HG02981 (cell line): Measurements from ENCODE around the gene CAPN5.

Experiments
- ATAC-seq: cut with Tn5 transposase; IDR thresholded peaks from one replicate; pipeline ENCODE4 v1.9.1; 2021; ENCODE audit warnings: mild to moderate bottlenecking, moderate library complexity; ENCODE audit not compliant: unreplicated experiment

Gene CAPN5

DNA sequence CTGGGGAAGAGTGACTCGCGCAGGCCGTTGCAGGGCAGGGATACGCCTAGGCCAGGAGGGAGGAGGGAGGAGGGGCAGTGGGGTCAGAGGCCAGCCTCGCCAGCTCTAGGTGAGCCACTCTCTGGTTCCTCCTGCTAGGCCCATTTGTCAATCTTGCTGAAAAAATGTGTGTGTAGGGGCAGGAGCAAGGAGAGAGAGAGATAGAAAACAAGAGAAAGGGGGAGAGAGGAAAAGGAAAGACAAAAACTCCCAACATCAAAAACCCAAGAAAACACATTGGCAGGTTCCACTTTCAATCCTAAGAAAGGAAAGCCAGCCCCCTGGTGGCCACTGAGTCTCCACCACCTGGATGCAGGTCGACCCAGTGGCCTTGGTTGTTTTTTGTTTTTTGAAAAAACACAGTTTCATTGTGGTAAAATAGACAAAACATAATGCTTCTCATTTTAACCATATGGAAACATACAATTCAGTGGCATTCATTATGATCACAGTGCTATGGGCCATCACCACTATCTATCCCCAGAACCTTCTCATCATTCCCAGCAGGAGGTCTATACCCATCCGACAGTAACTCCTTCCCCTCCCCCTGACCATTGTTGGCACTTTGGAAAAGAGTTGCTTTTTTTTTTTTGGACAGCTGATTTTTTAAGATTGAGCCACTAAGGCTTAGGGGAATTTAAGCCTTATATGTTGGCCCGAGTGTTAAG is 46.8 kb downstream of the CAPN5 start:
- ATAC-seq, result no peak

DNA sequence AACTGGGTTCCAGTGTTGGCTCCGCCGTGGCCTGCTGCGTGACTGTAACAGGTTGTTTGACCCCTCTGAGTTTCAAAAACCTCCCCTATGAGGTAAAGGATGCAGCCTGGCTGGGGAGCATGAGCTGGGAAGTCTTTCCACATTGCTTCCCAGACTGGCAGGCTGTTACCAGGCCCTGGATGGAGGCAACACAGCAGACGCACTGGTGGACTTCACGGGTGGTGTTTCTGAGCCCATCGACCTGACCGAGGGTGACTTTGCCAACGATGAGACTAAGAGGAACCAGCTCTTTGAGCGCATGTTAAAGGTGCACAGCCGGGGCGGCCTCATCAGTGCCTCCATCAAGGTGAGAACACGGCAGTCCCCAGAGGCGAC is 47.3 kb downstream of the CAPN5 start:
- ATAC-seq, result no peak

DNA sequence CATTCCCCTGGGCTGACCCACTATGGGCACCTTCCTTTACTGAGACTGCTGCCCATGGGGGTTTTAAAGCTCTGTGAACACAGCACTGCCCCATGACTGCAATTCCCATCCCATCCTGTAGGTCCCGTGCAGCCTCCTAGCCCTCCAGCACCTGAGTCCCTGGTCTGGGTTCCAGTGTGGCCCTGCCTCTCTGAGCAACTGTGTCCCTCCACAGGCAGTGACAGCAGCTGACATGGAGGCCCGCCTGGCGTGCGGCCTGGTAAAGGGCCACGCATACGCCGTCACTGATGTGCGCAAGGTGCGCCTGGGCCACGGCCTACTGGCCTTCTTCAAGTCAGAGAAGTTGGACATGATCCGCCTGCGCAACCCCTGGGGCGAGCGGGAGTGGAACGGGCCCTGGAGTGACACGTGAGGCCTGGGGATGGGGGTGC is 48.4 kb downstream of the CAPN5 start:
- no peak for ATAC-seq

DNA sequence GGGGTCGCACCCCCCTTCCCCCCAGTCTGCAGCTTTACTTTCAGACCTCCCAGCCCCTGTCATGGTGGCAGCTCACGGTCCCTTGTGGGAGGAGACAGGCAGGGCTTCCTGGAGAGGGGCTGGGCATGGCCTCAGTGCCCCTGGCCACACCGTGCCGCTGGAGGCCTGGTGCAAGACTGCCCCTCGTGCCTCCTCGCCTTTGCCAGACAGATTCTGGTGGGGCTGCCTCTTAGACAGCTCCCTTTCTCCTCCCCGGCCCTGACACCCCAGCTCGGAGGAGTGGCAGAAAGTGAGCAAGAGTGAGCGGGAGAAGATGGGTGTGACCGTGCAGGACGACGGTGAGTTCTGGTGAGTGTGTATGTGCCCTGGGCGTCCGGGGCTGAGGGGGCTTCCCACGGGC is 49.2 kb downstream of the CAPN5 start:
- ATAC-seq, result no peak

DNA sequence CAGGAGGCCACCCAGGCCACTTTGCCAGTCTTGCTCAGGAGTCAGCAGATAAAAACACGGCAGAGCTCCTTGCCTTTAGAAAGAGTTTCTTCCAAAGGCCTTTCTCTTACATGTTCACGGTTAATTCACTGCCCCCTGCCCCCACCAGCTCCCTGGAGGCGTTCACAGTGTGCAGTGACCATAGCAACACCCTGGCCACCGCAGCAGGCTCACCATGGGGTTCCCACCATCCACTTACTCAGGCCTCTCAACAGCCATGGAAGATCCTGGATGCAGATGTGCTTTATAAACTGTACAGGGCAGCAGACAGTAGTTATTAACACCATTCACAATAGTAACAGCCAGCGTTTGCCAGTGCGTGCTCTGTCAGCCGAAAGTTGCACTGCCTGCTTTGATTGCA is 50.7 kb downstream of the CAPN5 start:
- ATAC-seq, result no peak

DNA sequence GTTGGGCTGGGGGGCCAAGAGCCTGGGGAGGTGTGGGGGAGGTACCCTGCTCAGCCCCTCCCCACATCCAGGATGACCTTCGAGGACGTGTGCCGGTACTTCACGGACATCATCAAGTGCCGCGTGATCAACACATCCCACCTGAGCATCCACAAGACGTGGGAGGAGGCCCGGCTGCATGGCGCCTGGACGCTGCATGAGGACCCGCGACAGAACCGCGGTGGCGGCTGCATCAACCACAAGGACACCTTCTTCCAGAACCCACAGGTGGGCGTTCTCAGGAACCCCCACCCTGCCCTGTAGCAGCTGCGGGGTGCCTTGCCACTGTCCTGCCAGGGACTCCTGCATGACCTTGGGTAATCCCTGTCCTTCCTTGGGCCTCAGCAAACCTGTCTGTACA is 51.3 kb downstream of the CAPN5 start:
- no peak for ATAC-seq

DNA sequence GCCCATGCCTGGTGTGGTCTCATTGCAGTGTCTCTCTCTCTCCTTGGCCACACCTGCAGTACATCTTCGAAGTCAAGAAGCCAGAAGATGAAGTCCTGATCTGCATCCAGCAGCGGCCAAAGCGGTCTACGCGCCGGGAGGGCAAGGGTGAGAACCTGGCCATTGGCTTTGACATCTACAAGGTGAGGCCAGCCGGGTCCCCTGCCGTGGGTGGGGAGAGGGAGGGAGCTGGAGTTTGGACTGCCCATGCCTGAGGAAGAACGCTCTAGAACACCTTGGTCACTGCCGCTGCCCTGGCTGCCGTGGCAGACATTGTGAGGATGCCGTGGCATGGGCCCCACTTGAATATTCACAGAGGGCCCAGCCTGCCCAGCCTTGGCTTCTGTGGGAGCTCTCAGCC is 52.2 kb downstream of the CAPN5 start:
- ATAC-seq, result no peak

DNA sequence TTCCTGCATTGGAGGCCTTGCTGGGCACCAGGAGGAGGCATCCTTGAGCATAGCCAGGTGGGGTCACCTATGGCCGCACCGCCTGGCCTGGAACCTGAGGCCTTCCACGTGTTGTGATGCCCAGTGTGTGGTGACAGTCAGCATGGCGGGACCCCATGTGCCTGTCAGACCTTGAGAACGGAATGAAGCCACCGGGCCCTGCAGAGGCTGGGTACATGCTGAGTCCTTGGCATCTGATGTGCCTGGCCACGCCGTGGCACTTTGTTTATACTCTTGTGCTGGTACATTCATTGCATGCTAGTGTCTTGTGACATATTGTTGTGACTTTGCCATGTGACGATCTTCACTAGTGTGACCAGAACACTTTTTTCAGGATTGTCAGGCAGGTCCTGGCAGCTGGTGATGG is 52.8 kb downstream of the CAPN5 start:
- no peak for ATAC-seq

DNA sequence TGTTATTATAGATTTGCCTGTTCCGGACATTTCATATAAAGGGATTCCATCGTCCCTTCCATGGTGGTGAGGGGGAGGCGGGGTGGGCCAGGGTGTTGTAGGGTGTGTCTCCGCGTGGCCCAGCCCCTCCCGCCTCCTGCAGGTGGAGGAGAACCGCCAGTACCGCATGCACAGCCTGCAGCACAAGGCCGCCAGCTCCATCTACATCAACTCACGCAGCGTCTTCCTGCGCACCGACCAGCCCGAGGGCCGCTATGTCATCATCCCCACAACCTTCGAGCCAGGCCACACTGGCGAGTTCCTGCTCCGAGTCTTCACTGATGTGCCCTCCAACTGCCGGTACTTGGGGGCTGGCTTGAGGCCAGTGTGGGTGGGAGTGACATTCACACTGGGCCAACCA is 53.8 kb downstream of the CAPN5 start:
- no peak for ATAC-seq

DNA sequence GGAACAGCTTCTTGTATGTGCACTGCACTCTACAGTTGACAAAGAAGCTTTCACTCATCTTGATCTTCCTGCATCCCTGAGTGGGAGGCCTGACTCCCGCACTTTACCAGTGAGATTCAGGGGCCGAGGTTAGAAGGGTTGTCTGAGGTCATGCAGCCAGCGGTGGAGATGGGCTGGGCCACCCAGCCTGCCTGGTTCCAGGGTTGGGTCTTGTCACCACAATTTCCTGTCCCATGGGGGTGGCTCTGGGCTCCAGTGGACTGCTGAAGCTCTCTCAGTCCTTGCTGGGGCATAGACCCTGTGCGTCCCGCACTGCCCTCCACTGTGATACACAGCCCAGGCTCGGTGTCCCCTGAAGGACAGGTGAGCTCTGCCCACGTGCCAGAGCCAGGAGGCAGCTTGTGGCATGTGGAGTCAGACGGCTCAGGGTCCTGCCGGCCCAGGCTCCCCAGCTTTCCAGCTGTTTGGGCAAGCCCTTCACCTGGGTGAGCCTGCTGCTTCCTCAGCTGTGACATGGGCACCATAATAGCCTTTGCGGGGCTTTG is 54.4 kb downstream of the CAPN5 start:
- ATAC-seq, result no peak

DNA sequence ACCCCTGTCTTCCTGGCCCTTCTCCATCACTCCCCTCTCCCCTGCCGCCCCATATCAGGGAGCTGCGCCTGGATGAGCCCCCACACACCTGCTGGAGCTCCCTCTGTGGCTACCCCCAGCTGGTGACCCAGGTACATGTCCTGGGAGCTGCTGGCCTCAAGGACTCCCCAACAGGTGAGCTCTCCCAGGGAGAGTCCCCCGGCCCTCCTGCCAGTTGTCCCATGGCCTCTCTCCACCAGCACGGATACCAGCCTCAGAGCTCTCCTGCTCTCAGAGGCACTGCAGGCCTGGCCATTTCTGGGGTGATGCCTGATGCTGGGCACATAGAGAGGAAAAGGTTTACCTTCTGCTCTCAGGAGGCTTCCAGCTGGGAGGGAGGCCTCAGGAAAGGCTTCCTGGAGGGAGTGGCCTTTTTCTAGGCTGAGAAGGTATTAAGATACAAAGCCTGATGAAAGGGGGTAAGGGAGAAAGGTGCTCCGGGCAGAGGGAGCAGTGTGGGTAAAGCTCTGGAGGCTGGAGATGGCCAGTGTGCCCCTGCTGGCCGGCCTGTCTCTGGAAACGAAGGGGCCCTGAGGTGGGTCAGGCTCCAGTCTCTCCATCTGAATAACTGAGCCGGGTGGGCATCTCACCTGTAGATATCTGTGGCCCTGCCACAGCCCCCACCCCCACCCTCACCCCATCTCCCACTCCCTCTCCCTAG is 55.3 kb downstream of the CAPN5 start:
- no peak for ATAC-seq

DNA sequence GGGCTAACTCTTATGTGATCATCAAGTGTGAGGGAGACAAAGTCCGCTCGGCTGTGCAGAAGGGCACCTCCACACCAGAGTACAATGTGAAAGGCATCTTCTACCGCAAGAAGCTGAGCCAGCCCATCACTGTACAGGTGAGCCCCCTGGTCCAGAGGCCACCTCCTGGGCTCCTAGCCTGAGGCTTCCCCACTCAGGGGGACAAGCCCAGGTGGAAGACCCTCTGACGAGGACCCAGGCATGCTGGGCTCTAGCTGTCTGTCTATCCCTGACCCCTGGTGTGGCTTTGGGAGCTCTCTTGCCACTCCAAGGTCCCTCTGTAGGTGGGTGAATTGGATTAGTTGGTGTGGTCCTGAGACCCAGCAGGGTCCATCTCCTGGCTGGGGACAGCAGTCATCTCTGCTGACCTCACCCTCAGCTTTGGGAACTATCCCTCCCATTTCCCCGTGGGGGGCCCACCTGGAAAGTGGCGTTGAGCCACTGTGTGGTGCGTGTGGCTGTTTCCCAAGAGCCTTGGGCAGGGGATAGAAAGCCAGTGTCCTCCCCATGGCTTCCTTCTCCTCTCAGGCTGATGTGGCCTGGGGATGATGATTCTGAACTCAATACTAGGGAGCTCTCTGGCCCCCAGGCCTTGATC is 55.9 kb downstream of the CAPN5 start:
- no peak for ATAC-seq

DNA sequence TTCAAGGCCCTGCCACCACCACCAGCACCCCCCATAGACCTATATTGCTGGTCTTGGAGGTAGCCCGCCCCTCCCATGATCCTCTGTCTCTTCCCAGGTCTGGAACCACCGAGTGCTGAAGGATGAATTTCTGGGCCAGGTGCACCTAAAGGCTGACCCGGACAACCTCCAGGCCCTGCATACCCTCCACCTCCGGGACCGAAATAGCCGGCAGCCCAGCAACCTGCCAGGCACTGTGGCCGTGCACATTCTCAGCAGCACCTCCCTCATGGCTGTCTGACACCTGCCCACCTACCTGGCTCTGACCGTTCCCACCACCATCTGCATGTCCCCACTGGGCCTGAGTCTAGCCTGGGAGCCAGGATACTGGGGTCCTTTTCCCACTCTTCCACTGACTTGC is 56.8 kb downstream of the CAPN5 start:
- ATAC-seq, result no peak

DNA sequence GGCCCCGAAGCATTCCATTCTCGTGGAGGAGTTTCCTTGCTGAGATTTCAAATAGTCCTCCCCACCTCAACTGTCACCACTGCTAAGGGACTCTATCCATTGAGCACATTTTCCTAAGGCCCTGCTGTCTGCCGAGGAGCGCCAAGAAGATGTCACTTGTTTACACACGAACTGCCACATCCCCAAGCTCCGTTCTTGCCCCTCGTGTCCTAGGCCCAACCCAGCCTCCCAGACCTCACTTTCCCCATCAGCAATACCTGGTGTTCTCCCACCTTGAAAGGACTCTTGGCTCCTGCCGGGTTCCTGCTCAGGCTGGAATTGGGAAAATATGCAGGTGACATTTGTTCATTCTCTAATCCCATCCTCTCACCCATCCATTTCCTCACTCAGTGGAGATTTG is 57.3 kb downstream of the CAPN5 start:
- no peak for ATAC-seq

DNA sequence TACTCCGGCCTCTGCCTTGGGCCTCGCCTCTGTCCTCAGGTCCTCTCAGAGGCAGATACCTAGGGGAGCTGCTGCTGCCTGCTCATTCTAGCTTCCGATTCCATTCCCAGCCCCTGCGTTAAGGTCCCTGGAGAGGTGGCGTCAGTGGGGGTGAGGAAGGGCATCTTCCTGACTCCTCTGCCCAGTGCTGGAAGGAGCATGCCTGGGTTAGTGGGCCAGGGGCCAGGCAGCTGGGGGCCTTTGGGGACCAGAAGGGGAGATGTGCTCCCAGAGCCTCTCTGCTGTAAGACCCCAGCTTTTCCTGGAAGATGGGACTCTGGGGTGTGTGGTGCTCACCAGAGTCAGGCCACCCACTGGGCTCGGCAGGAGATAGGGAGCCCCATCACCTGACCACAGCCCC is 57.7 kb downstream of the CAPN5 start:
- no peak for ATAC-seq

DNA sequence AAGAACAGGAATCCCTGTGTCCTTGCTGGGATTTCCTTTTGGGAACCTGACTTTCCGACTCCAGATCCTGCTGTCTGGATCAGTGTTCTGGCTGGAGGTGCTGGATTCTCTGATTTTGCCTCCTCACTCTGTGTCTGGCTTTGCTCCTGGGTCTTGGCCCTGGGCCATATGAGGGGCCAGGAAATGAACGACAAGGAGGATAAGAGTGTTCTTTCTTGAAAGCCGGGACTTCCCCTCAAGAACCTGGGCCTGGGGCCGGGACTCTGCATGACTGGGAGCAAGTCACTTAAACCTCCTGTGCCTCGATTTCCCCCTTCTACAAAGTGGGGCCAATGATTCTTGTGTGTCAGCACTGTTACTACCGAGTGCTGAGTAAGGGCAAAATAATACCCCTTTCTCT is 58.4 kb downstream of the CAPN5 start:
- ATAC-seq, result no peak

DNA sequence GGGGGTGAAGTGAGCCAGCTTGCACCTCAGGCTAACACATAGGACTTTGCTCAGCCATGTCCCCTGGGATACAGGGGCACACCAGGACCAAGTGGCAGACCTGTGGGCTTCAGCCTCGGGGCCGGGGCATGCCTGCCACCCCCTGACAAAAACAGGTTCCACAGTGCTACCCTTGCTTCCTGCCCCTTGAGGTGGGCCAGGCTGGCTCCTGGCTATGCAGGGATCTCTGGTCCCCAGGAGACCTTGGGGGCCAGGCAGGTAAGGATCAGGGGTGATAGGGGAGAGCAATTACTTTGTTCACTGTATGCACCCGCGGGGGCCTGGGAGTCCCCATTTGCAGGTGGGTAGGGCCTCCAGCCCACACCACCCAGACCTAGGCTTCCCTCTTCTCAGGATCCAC is 58.9 kb downstream of the CAPN5 start:
- no peak for ATAC-seq

DNA sequence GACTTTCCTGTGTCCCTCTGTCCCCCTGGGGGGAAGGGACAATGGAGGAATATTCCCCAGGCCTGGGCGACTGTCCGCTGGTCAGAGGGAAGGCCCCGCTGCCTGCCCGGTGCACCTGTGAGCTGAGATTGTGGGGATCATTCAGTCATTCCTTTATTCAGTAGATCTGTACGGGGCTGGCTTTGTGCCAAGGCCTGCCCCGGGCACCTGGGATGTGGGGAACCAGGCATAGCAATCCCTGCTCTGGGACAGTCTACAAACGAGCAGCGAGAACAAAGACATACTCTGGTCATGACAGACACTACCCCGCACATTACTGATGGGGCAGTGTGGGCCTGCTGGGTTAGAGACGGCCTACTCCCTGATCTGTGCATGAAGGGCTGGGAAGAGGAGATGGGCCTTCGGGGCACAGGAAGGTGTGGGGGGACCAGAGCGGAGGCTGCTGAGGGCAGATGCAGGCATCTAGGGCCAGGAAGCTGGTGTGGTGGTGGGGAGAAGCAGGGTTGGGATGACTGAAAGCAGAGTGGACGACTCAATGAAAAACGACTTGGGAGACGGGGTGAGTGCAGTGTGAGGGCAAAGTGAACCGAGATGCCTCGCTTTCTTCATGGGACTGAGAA is 59.5 kb downstream of the CAPN5 start:
- no peak for ATAC-seq

DNA sequence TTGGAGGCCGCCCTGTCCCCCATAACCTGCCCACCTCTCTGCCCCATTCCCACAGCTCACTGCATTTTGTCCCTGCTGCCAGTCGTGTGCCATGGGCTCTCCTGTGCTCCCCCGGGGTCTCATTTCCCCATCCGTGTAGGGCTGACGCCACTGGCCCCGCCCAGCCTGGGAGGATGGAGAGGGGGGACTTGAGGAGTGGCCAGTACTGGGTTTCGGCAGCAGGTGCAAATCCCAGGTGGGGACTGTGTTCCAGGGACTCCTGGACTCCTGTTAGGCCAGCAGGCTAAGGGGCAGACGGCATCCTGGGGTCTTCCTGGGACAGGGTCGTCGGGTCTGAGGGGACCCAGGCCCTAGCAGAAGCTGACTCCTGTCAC is 60.1 kb downstream of the CAPN5 start:
- no peak for ATAC-seq

DNA sequence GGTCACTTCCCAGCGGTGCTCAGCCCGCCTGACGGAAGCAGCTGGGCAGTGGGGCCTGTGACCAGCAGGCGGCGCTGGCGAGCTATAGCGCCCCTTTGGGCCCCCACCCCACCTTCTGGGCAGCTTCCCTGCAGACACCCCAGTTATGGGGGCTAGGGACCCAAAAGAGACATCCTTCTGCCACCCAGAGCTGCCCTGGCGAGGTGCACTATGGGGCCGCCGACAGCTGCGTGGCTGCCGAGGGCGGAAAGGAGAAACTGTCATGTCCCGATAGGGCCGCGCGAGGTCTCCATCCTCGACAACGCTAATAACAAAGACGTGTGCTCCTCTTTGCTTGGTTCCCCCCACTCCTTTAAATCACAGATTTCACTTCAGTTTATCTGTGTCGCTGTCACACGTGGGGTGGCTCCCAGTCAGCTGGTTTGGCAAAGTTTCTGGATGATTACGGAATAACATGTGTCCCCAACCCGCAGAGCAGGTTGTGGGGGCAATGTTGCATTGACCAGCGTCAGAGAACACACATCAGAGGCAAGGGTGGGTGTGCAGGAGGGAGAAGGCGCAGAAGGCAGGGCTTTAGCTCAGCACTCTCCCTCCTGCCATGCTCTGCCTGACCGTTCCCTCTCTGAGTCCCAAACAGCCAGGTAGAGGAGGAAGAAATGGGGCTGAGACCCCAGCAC is 60.6 kb downstream of the CAPN5 start:
- no peak for ATAC-seq
